Gastrocnemius medialis (tissue), 4 donors: Measurements from ENCODE around the gene EVL. TPM values are rescaled to one million over a fixed set of nuclear protein-coding genes. Genes with fewer than 3 reads are reported as not detected.

Experiments used
- ATAC-seq, 2 donors: fragments of 150-250 bp; one replicate each; pipeline ENCODE4 v1.9.1; 2016
- DNase-seq, 2 donors: peaks; one replicate each; pipeline ENCODE4 v3.0.0-alpha.2; 2019
- H3K27ac ChIP-seq, 4 donors: fragments of 200-600 bp; sonication (generic); 1 replicate in 1 of 4; 2 replicates in 3 of 4; pipeline ENCODE4 v1.5.1; 2016 to 2018; ENCODE audit warnings: mild to moderate bottlenecking in 2 of 4, moderate library complexity in 1 of 4
- H3K27me3 ChIP-seq, 3 donors: fragments of 200-600 bp; sonication (generic) in 2 of 3; 1 replicate in 1 of 3; 2 replicates in 2 of 3; pipeline versions ENCODE4 v1.5.1 to v1.6.0; 2016 to 2019; ENCODE audit warnings: mild to moderate bottlenecking in 1 of 3, moderate library complexity in 1 of 3
- H3K36me3 ChIP-seq, 2 donors: fragments of 200-600 bp; sonication (generic) in 1 of 2; one replicate each; pipeline ENCODE4 v1.5.1; 2017 to 2018
- H3K4me1 ChIP-seq, 2 donors: fragments of 200-600 bp; sonication (generic) in 1 of 2; one replicate each; pipeline ENCODE4 v1.5.1; 2016 to 2017; ENCODE audit warnings: mild to moderate bottlenecking in 2 of 2
- H3K4me3 ChIP-seq, 4 donors: fragments of 200-600 bp; sonication (generic) in 3 of 4; 1 replicate in 1 of 4; 2 replicates in 3 of 4; pipeline ENCODE4 v1.5.1; 2016 to 2019; ENCODE audit warnings: mild to moderate bottlenecking in 2 of 4
- H3K9me3 ChIP-seq, 3 donors: fragments of 200-600 bp; sonication (generic) in 2 of 3; 1 replicate in 1 of 3; 2 replicates in 2 of 3; pipeline ENCODE4 v1.5.1; 2016 to 2019
- CTCF ChIP-seq, 5 experiments: fragments of 450-650 bp in 3 of 5; fragments of 200-600 bp in 2 of 5; sonication (generic) in 2 of 5; IDR thresholded peaks in 4 of 5; conservative IDR thresholded peaks in 1 of 5; 1 replicate in 4 of 5; 2 replicates in 1 of 5; pipeline ENCODE4 v1.5.1; 2016 to 2019; ENCODE audit warnings: antibody characterized with exemption in 5 of 5, mild to moderate bottlenecking in 3 of 5, moderate library complexity in 3 of 5
- POLR2A ChIP-seq, 2 donors: fragments of 450-650 bp; IDR thresholded peaks; one replicate each; pipeline ENCODE4 v1.6.1; 2017; ENCODE audit warnings: antibody characterized with exemption in 2 of 2, mild to moderate bottlenecking in 2 of 2, moderate library complexity in 2 of 2
- in situ Hi-C, 4 donors: fragments of 200-750 bp; cut with MboI; loops; one replicate each; pipeline versions ENCODE4 v1.15.0 to v1.8.0; 2017; ENCODE audit warnings: low sequenced_read_pairs in 4 of 4
- intact Hi-C: fragments of 100-400 bp; cut with DNase I; formaldehyde crosslinking; loops from one replicate; pipeline ENCODE4 v1.15.1; 2023; ENCODE audit warnings: low total_unique reads
- total RNA-seq, 4 donors: library from RNA; depleted of rRNA; stranded (reverse); fragments of >200 nt; gene quantifications; one replicate each; pipeline versions ENCODE4 v1.1.0 to v1.2.3, GENCODE V29; 2016

The EVL gene
- total RNA-seq, 4 donors from 2014 or later: 5.8 to 14.3 (median 9.5) TPM

DNA sequence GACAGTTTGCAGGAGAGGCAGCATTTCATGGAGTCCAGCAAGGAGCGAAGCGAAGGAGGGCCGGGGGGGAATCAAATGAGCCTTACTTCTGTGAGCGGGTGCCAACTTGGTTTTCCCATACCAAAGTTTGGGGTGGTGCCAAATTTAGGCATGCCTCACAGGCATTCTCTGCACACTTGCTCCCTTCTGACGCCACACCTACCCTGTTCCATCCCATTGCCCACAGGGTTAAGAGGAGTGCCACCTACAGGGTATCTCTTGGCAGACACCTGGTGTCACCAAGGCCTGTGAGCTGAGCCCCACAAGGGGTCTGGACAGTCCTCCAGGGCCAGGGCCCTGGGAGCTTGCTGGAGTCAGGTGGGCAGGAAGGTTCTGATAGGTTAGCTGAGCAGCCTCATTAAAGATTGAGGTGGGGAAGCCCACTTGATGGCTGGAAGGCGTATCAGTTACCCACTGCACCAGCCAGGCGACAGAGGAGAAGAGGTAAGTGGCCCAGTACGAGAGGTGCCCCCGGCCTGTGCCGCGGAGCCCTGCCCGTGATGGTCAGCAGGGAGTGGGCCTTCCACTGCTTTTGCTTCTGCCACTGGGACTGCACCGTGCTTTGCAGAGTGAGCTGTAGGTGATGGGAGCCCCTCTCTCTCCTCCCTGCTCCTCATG is 49.0 kb downstream of the EVL start:
- ATAC-seq (no peak), DNase-seq (no peak)
- Histone ChIP-seq H3K4me3 (no peak overlapping the region), H3K27me3 (no peaks in the 10 kb centered on the region), H3K27ac (no peak overlapping the region), H3K4me1 (no peaks in the 10 kb centered on the region), H3K36me3 (no peaks in the 10 kb centered on the region), H3K9me3 (no peaks in the 10 kb centered on the region)
- intact Hi-C loops: no loop called here
- TF ChIP-seq CTCF (IDR thresholded peaks at IDR 0.05 in 4 of 5, conservative IDR thresholded peaks at IDR 0.05 in 1 of 5): no peak
- no peak for TF ChIP-seq POLR2A (IDR thresholded peaks at IDR 0.05)
- in situ Hi-C loops: loop anchor here in 1 of 4 donors (5.0 kb wide), 1 partner anchor 132 kb away; no protein-coding TSS in a partner anchor

- no peak overlapping the region for H3K27ac ChIP-seq
- in situ Hi-C loops (no loop called here), intact Hi-C loops (no loop called here)
- H3K27me3 ChIP-seq: no peaks in the 10 kb centered on the region
- H3K9me3 ChIP-seq: no peaks in the 10 kb centered on the region
- no peaks in the 10 kb centered on the region for H3K4me1 ChIP-seq
- no peak for DNase-seq
- no peak for TF ChIP-seq POLR2A (IDR thresholded peaks at IDR 0.05)
- TF ChIP-seq CTCF (IDR thresholded peaks at IDR 0.05 in 4 of 5, conservative IDR thresholded peaks at IDR 0.05 in 1 of 5): no peak
- no peaks in the 10 kb centered on the region for H3K36me3 ChIP-seq
- ATAC-seq: no peak
- no peak overlapping the region for H3K4me3 ChIP-seq
Observed at GRCh38 chr14:100115236-100115635, 50.0 kb downstream of the EVL start.

DNA sequence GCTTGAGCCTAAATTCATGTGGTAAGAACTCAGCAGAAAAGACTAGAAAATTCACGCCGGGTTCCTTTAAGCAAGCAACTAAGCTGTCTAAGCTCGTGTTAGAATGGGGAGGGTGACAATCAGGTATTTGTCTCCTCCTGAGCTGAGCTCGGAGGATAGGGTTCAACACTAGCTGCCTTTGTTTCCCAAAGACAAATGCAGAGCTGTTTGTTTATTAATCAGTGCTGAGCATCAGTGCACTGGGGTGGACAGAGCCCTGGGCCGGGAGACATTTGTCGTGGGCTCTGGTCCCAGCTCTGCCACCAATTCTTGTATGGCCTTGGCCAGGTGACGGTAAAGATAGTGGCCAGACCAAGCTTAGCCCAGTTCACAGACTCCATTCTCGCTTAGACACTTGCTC is 50.5 kb downstream of the EVL start:
- DNase-seq (no peak), ATAC-seq (no peak)
- Histone ChIP-seq H3K4me3 (no peak overlapping the region), H3K27me3 (no peaks in the 10 kb centered on the region), H3K4me1 (no peaks in the 10 kb centered on the region), H3K27ac (no peak overlapping the region), H3K36me3 (no peaks in the 10 kb centered on the region), H3K9me3 (no peaks in the 10 kb centered on the region)
- intact Hi-C loops (no loop called here), in situ Hi-C loops (no loop called here)
- TF ChIP-seq POLR2A (IDR thresholded peaks at IDR 0.05) (no peak), CTCF (IDR thresholded peaks at IDR 0.05 in 4 of 5, conservative IDR thresholded peaks at IDR 0.05 in 1 of 5) (no peak)

GRCh38 chr14:100116134-100116533 is 50.9 kb downstream of the EVL start:
- no peak overlapping the region for H3K27ac ChIP-seq
- in situ Hi-C loops: no loop called here
- intact Hi-C loops: no loop called here
- H3K9me3 ChIP-seq: no peaks in the 10 kb centered on the region
- no peaks in the 10 kb centered on the region for H3K4me1 ChIP-seq
- H3K36me3 ChIP-seq: no peaks in the 10 kb centered on the region
- no peak for DNase-seq
- H3K4me3 ChIP-seq: no peak overlapping the region
- H3K27me3 ChIP-seq: no peaks in the 10 kb centered on the region
- TF ChIP-seq CTCF (IDR thresholded peaks at IDR 0.05 in 4 of 5, conservative IDR thresholded peaks at IDR 0.05 in 1 of 5) (no peak), POLR2A (IDR thresholded peaks at IDR 0.05) (no peak)
- no peak for ATAC-seq

GRCh38 chr14:100117026-100117425 is 51.8 kb downstream of the EVL start:
- DNase-seq (no peak), ATAC-seq (no peak)
- Histone ChIP-seq H3K4me3 (no peak overlapping the region), H3K9me3 (no peaks in the 10 kb centered on the region), H3K27ac (no peak overlapping the region), H3K27me3 (no peaks in the 10 kb centered on the region), H3K36me3 (no peaks in the 10 kb centered on the region), H3K4me1 (no peaks in the 10 kb centered on the region)
- intact Hi-C loops: no loop called here
- in situ Hi-C loops: no loop called here
- no peak for TF ChIP-seq POLR2A (IDR thresholded peaks at IDR 0.05)
- TF ChIP-seq CTCF (IDR thresholded peaks at IDR 0.05 in 4 of 5, conservative IDR thresholded peaks at IDR 0.05 in 1 of 5): no peak
